Measurements from ENCODE around the gene FAR2. TPM values are rescaled to one million over a fixed set of nuclear protein-coding genes. Genes with fewer than 3 reads are reported as not detected.

FAR2 gene
- total RNA-seq, 1 donor: 22.5 TPM

DNA sequence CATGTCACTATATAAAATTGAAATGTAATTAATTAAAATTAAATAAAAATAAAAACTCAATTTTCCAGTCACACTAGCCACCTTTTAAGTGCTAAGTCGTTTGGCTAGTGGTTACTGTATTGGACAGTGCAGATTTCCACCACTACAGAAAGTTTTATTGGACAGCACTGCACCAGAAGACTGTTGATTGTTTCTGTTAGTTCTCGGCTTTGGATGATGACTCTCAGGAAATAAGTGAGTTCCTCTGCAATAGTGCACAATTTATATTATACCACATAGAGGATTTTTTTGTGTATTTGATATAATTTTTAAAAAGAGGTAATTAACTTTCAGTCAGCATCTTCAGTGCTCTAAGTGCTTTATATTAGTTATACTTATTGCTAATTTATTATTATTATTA is 52.7 kb downstream of the FAR2 start:
- TF ChIP-seq, protein P1, sequence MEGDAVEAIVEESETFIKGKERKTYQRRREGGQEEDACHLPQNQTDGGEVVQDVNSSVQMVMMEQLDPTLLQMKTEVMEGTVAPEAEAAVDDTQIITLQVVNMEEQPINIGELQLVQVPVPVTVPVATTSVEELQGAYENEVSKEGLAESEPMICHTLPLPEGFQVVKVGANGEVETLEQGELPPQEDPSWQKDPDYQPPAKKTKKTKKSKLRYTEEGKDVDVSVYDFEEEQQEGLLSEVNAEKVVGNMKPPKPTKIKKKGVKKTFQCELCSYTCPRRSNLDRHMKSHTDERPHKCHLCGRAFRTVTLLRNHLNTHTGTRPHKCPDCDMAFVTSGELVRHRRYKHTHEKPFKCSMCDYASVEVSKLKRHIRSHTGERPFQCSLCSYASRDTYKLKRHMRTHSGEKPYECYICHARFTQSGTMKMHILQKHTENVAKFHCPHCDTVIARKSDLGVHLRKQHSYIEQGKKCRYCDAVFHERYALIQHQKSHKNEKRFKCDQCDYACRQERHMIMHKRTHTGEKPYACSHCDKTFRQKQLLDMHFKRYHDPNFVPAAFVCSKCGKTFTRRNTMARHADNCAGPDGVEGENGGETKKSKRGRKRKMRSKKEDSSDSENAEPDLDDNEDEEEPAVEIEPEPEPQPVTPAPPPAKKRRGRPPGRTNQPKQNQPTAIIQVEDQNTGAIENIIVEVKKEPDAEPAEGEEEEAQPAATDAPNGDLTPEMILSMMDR (IDR thresholded peaks at IDR 0.05; ENCODE audit: insufficient read depth, low read length): no peak
- no peak overlapping the region for H3K4me3 ChIP-seq (ENCODE audit: low read depth, low read length)
- DNase-seq (ENCODE audit: low read depth): no peak

DNA sequence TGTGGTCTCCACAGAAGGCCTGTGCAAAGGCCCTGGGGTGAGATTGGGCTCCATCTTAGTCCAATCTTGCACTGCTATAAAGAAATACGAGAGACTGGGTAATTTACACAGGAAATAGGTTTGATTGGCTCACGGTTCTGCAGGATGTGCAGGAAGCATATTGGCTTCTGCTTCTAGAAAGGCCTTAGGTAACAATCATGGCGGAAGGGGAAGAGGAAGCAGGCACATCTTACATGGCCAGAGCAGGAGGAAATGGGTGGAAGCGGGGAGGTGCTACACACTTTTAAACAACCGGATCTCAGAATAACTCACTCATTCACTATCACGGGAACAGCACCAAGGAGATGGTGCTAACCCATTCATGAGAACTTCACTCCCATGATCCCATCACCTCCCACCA is 55.4 kb downstream of the FAR2 start:
- no peak overlapping the region for H3K4me3 ChIP-seq (ENCODE audit: low read depth, low read length)
- TF ChIP-seq, protein P1 (IDR thresholded peaks at IDR 0.05; ENCODE audit: insufficient read depth, low read length): no peak
- DNase-seq (ENCODE audit: low read depth): no peak

DNA sequence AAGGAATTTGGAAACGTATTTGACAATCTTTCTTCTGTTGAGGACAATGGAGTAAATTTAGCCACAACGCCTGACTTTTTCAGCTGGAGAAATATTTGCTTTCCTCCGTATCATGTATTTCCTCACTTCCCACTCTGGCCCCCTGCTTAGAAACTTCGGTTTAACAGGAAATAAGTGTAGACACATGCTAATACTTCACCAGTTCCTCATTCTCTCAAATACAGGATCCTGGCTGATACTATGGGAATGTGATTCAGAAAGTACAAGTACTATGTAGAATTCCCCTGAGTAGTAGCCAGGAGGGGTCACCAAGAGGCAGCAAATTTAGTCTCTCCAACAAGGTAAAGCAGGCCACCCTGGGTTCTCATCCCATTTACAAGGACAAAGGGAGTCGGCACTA is 58.0 kb downstream of the FAR2 start:
- H3K4me3 ChIP-seq (ENCODE audit: low read depth, low read length): no peak overlapping the region
- peak; percentile 51 for DNase-seq (ENCODE audit: low read depth)
- TF ChIP-seq, protein P1 (IDR thresholded peaks at IDR 0.05; ENCODE audit: insufficient read depth, low read length): no peak

DNA sequence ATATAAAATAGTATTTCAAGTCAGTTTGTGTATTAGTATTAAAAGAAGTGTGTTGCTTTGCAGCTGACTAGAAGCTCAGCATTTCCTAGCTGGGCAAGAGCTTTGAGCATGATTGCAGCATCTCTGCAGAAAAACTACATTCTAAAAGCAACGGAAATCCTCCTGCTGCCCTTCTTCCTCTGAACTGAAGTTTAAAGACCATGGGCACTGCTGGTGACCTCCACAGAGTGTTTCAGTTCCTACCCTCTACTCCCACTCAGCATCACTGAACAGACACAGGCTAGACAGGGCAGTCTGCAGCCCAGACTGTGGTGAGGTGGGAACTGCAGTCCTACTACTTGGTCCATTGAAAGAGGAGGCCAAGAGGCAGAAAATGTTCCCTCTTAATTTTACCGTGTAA is 59.0 kb downstream of the FAR2 start:
- no peak overlapping the region for H3K4me3 ChIP-seq (ENCODE audit: low read depth, low read length)
- TF ChIP-seq, protein P1 (IDR thresholded peaks at IDR 0.05; ENCODE audit: insufficient read depth, low read length): no peak
- DNase-seq (ENCODE audit: low read depth): no peak

DNA sequence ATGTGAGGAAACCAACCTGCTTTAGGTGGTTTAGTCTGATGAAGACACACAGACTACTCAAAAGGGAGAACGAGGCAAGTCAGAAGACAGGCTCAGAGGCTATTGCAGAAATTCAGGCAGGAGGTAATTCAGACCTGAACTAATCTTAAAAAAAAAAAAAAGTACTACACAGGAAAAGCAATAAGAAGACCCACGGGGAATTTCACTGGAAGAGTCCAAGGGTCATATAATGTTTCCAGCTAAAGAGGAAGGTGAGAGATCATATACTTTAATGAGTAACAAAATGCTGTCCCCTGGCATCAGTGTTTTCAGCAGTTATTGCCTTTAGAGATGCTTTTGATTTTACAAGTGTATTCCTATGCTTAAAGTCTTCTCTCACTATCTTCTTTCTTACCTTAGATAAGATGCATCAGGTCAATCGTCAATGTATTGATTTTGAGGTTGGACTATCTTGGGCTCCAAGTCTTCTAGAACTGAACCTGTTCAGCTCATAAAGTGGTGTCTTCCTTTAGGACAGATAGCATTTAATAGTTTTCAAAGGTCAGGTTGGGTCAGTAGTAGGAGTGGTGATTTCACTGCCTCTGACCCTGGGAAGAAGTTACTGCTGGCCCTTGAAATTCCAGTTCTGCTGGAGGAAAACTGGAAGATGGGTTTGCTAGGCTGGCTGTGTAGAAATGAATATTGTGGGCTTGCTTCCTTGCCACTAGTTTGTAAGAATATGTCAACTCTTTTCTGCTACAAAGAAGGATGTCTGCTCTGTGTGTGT is 60.0 kb downstream of the FAR2 start:
- TF ChIP-seq, protein P1 (IDR thresholded peaks at IDR 0.05; ENCODE audit: insufficient read depth, low read length): no peak
- no peak overlapping the region for H3K4me3 ChIP-seq (ENCODE audit: low read depth, low read length)
- DNase-seq (ENCODE audit: low read depth): no peak

DNA sequence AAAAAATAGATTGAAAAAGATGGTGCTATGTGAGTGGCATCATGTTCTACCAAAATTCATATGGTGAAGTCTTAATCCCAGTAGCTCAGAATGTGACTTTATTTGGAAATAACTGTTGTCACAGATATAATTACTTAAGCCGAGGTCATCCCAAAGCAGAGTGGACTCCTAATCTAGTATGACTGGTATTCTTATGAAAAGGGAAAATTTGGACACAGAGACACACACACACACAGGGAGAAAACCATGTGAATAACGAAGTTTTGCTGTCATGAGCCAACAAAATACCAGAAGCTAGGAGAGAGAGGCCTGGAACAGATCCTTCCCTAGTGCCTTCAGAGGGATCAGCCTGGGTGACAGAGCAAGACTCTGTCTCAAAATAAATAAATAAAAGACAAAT is 62.6 kb downstream of the FAR2 start:
- no peak for DNase-seq (ENCODE audit: low read depth)
- TF ChIP-seq, protein P1 (IDR thresholded peaks at IDR 0.05; ENCODE audit: insufficient read depth, low read length): no peak
- no peak overlapping the region for H3K4me3 ChIP-seq (ENCODE audit: low read depth, low read length)
